Dendritic cell treated with granulocyte-macrophage colony-stimulating factor and Interleukin-4, amounts not matched to agents 40 ng/mL and 50 ng/mL, for 4 days (primary cell): ENCODE results near the gene GPC1.
A peak's percentile ranks its signal among the peaks of the same experiment; 100 is the strongest.

Source experiments
- H3K27ac Mint-ChIP-seq: one replicate; pipeline ENCODE4 v1.8.0; 2022; ENCODE audit warnings: mild to moderate bottlenecking, mixed read lengths
- H3K27me3 Mint-ChIP-seq: one replicate; pipeline ENCODE4 v1.8.0; 2022; ENCODE audit warnings: mild to moderate bottlenecking, mixed read lengths
- H3K36me3 Mint-ChIP-seq: one replicate; pipeline ENCODE4 v1.8.0; 2022; ENCODE audit warnings: low read depth, mixed read lengths
- H3K4me1 Mint-ChIP-seq: one replicate; pipeline ENCODE4 v1.8.0; 2022; ENCODE audit warnings: low read depth, mixed read lengths
- H3K4me3 Mint-ChIP-seq: one replicate; pipeline ENCODE4 v1.8.0; 2022; ENCODE audit warnings: mild to moderate bottlenecking, moderate library complexity, mixed read lengths
- H3K9me3 Mint-ChIP-seq: one replicate; pipeline ENCODE4 v1.8.0; 2022; ENCODE audit warnings: mixed read lengths
- intact Hi-C: fragments of 100-400 bp; cut with micrococcal nuclease; formaldehyde crosslinking; loops from one replicate; pipeline ENCODE4 v1.15.0; 2022

Gene GPC1

GRCh38 chr2:240428245-240428644 lies 7.2 kb upstream of the GPC1 start:
- no peak overlapping the region for H3K27ac Mint-ChIP-seq

GRCh38 chr2:240429341-240429871 lies 6.1 kb upstream of the GPC1 start:
- Mint-ChIP-seq H3K36me3 (no peaks in the 10 kb centered on the region), H3K4me3 (no peak overlapping the region), H3K27ac (no peak overlapping the region), H3K4me1 (peaks cover 1% of the 10 kb centered on the region), H3K9me3 (peaks cover 17% of the 10 kb centered on the region), H3K27me3 (peaks cover 33% of the 10 kb centered on the region)
- intact Hi-C loops, result no loop called here

More at GRCh38 chr2:240428245-240428644, 7.2 kb upstream of the GPC1 start:
- no peaks in the 10 kb centered on the region for H3K4me1 Mint-ChIP-seq
- intact Hi-C loops, result no loop called here
- H3K9me3 Mint-ChIP-seq, result peaks cover 17% of the 10 kb centered on the region
- no peak overlapping the region for H3K4me3 Mint-ChIP-seq
- no peaks in the 10 kb centered on the region for H3K36me3 Mint-ChIP-seq
- peaks cover 21% of the 10 kb centered on the region for H3K27me3 Mint-ChIP-seq

GRCh38 chr2:240429872-240430491 lies 5.5 kb upstream of the GPC1 start:
- Mint-ChIP-seq H3K4me3 (no peak overlapping the region), H3K27me3 (peaks cover 39% of the 10 kb centered on the region), H3K4me1 (peaks cover 6% of the 10 kb centered on the region), H3K36me3 (no peaks in the 10 kb centered on the region), H3K9me3 (peaks cover 12% of the 10 kb centered on the region), H3K27ac (no peak overlapping the region)
- intact Hi-C loops, result no loop called here

GRCh38 chr2:240430595-240430994 lies 4.9 kb upstream of the GPC1 start:
- Mint-ChIP-seq H3K36me3 (no peaks in the 10 kb centered on the region), H3K4me1 (peaks cover 6% of the 10 kb centered on the region), H3K9me3 (peaks cover 8% of the 10 kb centered on the region), H3K27me3 (peaks cover 39% of the 10 kb centered on the region), H3K27ac (no peak overlapping the region), H3K4me3 (no peak overlapping the region)
- intact Hi-C loops, result no loop called here

GRCh38 chr2:240431271-240431660 lies 4.2 kb upstream of the GPC1 start:
- Mint-ChIP-seq H3K4me3 (no peak overlapping the region), H3K27ac (no peak overlapping the region), H3K9me3 (peaks cover 2% of the 10 kb centered on the region), H3K27me3 (peaks cover 36% of the 10 kb centered on the region), H3K36me3 (no peaks in the 10 kb centered on the region), H3K4me1 (peaks cover 6% of the 10 kb centered on the region)
- intact Hi-C loops, result no loop called here

- no peaks in the 10 kb centered on the region for H3K9me3 Mint-ChIP-seq
- H3K4me3 Mint-ChIP-seq, result no peak overlapping the region
- intact Hi-C loops, result no loop called here
- H3K36me3 Mint-ChIP-seq, result no peaks in the 10 kb centered on the region
- H3K27me3 Mint-ChIP-seq, result peaks cover 41% of the 10 kb centered on the region
- peaks cover 6% of the 10 kb centered on the region for H3K4me1 Mint-ChIP-seq
- H3K27ac Mint-ChIP-seq, result no peak overlapping the region
These were observed 3.6 kb upstream of the GPC1 start for GRCh38 chr2:240431661-240432424.

- intact Hi-C loops, result no loop called here
These were observed 3.0 kb upstream of the GPC1 start for GRCh38 chr2:240432430-240432819.

GRCh38 chr2:240432820-240433801 lies 2.4 kb upstream of the GPC1 start:
- no peak overlapping the region for H3K4me3 Mint-ChIP-seq
- no peaks in the 10 kb centered on the region for H3K36me3 Mint-ChIP-seq
- H3K27ac Mint-ChIP-seq, result no peak overlapping the region
- intact Hi-C loops, result no loop called here
- H3K9me3 Mint-ChIP-seq, result no peaks in the 10 kb centered on the region
- H3K4me1 Mint-ChIP-seq, result peaks cover 6% of the 10 kb centered on the region
- peaks cover 52% of the 10 kb centered on the region for H3K27me3 Mint-ChIP-seq

More at GRCh38 chr2:240432430-240432819, 3.0 kb upstream of the GPC1 start:
- H3K4me3 Mint-ChIP-seq, result no peak overlapping the region
- no peaks in the 10 kb centered on the region for H3K9me3 Mint-ChIP-seq
- no peaks in the 10 kb centered on the region for H3K36me3 Mint-ChIP-seq
- peaks cover 46% of the 10 kb centered on the region for H3K27me3 Mint-ChIP-seq
- H3K4me1 Mint-ChIP-seq, result peaks cover 6% of the 10 kb centered on the region
- no peak overlapping the region for H3K27ac Mint-ChIP-seq

- H3K9me3 Mint-ChIP-seq, result no peaks in the 10 kb centered on the region
- intact Hi-C loops, result no loop called here
- peaks cover 6% of the 10 kb centered on the region for H3K4me1 Mint-ChIP-seq
- H3K27me3 Mint-ChIP-seq, result peaks cover 56% of the 10 kb centered on the region
- peak overlapping the region; percentile 67 for H3K4me3 Mint-ChIP-seq
- H3K36me3 Mint-ChIP-seq, result no peaks in the 10 kb centered on the region
- no peak overlapping the region for H3K27ac Mint-ChIP-seq
These were observed 1.3 kb upstream of the GPC1 start for GRCh38 chr2:240433973-240434727.

- Mint-ChIP-seq H3K27ac (no peak overlapping the region), H3K36me3 (no peaks in the 10 kb centered on the region), H3K9me3 (no peaks in the 10 kb centered on the region), H3K4me3 (peak overlapping the region; percentile 67), H3K4me1 (peaks cover 6% of the 10 kb centered on the region), H3K27me3 (peaks cover 59% of the 10 kb centered on the region)
- intact Hi-C loops, result loop anchor here (5.0 kb wide), 1 partner anchor 203 kb away; no protein-coding TSS in a partner anchor
These were observed 571 bp upstream of the GPC1 start for GRCh38 chr2:240434728-240435456.

- peak overlapping the region; percentile 67 for H3K4me3 Mint-ChIP-seq
- intact Hi-C loops, result loop anchor here (5.0 kb wide), 1 partner anchor 204 kb away; no protein-coding TSS in a partner anchor
- peaks cover 58% of the 10 kb centered on the region for H3K27me3 Mint-ChIP-seq
- no peak overlapping the region for H3K27ac Mint-ChIP-seq
- no peaks in the 10 kb centered on the region for H3K36me3 Mint-ChIP-seq
- H3K4me1 Mint-ChIP-seq, result peaks cover 6% of the 10 kb centered on the region
- no peaks in the 10 kb centered on the region for H3K9me3 Mint-ChIP-seq
These were observed 652 bp downstream of the GPC1 start for GRCh38 chr2:240435948-240436682.
